GM19043 (cell line): ENCODE measurements around the gene PDE2A.

Source experiments
- ATAC-seq: cut with Tn5 transposase; IDR thresholded peaks from one replicate; pipeline ENCODE4 v1.9.1; 2021; ENCODE audit warnings: low read depth; ENCODE audit not compliant: unreplicated experiment

The PDE2A gene

DNA sequence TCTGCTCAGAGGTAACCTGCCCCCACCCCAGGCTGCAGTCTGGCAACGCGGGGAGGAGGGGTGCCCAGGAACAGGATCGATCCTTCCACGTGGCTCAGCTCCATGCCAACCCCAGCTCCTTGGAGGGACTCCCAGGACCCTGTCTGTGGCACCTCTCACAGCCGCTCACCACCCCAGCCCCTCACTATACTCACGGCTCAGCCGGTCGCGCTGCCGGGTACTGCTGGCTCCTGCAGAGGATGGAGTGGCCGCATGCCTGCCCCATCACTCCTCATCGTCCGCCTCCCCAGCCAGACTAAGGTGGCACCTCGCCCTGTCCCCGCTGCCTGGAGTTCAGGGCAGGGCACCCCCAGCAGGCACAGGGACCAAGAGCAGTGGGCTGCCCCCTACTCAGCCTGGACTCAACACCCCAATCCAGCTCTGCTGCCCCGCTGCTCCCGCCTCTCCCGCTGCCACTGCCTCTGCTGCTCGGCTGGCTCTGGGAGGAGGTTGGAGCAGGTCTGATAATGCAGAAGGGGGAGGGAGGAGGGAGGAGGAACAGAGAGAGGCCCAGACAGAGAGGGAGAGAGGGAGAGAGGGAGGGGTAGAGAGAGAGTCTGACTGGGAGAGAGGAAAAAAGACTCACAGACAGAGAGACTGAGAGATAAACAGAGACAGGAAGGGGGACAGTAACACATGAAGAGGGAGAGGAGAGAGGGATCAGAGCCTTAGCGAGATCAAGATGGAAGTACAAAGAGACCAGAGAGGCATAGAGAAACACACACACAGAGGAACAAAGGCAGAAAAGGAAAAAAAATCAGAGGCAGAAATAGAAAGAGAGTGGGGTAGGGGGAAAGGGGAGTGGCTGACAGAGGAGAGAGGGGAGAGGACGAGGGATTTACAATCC is at the start of gene PDE2A:
Gene PDE2A (minus strand): TSS at position 480 of the 886 bp plus-strand sequence. CDS start 215 bp downstream, at position 265.
- ATAC-seq, result no peak

DNA sequence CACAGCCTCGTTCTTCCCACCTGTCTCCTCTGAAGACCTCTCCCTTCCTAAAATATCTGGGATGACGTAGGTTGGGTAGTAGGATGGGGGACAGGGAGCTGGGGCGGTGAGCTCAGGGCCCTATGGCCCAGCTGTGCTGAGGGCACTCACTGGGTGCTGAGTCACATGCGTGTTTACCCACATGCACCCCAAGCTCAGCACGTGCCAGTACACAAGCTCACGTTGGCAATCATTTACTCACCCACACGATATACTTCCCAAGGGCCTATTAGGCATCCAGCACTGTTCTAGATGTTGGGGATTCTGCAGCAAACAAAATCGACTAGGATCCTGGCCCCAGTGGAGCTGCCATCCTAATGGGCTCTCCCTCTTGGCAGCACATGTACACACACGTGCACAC is 49.3 kb upstream of the PDE2A start:
- ATAC-seq, result no peak

DNA sequence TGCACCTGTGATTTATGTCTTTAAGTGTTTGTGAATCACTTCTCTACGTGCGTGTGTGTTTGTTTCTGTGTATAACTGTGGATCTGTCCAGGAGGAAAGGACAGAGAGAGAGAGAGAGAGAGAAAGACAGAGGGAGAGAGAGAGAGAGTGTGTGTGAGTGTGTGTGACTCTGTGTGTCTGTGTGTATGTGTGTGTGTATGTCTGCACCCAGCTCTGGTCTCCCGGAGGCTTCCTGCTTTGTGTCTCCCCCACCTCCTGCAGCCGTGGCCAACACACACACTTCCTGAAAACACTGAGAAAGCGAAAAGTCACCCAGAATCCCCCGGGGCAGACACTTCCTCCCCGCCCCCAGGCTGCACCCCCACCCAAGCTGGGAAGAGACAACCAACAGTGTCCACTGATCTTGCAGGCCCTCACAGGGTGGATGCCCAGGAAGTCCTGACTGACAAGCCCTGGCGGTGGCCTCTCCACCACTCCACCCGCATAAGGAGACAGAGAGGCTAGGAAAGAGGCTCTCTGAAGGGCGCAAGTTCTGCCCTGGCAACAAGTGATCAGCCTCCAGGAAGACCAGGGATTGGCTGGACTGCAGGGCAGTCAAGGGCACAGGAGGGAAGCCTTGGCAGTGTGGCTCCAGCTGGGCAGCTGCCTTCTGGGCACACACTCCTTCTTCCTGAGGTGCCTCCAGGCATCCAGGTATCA is 48.0 kb upstream of the PDE2A start:
- ATAC-seq, result peak; percentile 81

DNA sequence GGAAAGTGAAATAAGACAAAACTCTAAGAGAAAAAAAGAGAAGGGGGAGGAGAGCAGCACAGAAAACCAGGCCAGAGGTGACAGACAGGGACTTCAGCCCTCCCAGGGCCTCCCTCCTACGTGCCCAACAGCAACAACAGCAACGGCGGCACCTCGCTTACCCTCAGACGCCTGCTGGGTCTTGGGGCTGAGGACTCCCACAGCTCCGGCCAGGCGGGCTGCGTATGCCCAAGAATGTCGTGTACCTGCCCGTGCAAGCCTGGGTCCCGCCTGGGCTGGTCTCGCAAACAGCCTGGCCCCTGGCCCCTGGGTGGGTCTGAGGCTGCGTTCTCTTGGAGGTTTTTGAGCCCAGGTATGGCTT is 47.4 kb upstream of the PDE2A start:
- no peak for ATAC-seq

DNA sequence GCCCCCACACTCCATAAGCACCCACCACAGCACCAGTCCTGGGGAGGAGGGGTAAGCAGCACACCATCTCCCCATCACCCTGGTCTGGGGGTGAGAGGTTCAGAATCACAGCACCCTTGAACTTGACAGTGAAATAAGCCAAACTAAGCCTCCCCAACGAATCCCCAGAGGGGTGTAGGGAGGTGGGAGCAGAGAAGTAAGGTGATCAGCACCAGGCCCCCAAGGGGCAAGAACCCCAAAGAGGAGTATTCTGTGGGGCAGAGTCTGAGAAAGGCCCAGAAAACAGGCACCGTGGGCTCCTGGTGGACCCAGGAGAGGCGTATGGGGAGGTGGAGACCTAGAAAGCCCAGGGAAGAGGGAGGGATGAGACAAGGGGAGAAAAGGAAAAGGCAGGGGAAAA is 47.1 kb upstream of the PDE2A start:
- no peak for ATAC-seq

DNA sequence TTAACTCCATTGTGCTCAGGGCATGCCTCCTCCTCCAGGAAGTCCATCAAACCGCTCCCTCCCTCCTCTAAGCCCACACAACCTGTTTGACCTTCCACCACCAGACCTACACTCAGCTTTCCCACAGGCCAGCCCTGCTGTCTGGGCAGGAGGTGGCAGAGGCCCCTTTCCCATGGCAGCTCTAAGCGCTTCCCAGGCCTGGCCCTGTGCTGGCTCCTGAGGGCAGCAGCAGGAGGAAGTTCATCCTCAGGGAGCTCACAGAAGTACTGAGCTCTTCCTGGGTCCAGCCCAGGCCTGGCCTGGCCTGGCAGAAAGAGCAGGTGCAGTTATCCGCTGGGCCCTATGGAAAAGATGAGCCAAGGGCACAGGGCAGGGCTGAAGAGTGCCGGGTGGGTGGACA is 46.6 kb upstream of the PDE2A start:
- ATAC-seq, result no peak

DNA sequence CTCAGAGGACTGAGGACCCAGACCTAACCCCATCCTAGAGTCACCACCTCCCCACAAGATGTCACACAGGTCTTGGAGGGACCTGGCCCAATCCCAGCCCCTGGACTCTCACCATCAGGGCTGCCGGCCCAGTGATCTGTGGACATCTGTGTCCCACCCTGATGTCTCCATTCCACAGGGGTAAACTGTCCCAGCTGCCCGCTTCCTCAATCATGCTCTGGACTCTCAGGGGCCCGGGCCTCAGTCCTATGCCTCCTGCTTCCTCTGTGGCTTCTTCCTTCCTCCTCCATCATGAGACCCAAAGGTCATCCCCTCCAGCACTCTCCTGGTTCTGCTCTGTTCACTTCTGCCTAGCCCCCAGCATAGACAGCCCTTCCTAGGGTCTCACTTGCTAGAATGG is 45.8 kb upstream of the PDE2A start:
- ATAC-seq, result no peak

DNA sequence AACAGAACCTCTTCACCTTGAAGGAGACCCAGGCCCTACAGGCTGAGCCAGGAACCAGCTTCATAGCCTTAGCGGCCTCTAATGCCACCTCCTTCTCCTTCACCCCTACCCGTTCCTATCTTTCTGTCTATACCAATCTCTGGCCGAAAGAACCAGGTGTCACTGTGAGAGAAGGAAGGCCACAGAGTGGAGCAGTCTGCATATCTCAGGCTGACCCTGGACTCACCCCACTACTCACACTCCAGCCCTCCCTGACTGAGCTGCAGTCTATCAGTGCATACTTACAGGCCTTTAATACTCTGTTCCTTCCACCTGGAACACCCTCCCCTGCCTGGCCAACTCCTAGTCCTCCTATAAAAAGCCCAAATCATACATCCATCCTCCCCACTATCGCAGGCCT is 45.3 kb upstream of the PDE2A start:
- ATAC-seq, result no peak

DNA sequence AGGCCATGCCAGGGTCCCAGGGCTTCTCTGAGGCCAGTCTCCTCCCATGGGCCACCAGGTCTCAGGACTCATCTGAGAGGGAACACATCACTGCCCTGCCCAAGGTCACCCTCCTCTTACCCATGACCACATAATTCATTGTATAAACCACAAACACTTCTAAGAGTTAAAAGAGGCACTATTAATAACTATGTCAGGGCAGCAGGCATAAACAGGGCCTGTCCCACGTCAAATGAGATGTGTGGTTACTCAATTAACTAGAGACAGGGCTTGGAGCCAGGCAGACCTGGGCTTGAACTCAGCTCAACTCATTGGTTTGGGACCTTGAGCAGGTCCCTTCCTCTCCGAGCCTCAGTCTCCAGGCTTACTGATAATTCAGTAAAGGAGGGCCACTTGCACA is 44.9 kb upstream of the PDE2A start:
- ATAC-seq, result no peak

DNA sequence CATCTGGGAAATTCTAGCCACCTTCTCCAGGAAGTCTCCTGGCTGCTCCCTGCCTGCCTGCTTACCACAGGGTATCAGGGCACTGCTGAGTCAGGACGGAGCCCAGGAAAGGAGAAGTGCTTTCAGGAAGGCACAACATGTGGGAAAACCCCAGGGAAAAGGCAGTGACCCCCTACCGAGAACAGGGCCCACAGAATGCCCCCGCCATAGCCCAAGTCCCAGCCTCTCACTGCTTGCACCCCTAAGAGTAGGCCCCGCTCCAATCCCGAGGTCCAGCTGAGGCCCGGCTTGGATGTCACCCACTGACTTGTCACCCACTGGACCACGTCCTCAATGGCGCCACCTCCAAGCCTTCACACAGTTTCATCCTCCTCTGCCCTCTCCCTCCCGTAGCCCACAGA is 43.9 kb upstream of the PDE2A start:
- ATAC-seq, result no peak

DNA sequence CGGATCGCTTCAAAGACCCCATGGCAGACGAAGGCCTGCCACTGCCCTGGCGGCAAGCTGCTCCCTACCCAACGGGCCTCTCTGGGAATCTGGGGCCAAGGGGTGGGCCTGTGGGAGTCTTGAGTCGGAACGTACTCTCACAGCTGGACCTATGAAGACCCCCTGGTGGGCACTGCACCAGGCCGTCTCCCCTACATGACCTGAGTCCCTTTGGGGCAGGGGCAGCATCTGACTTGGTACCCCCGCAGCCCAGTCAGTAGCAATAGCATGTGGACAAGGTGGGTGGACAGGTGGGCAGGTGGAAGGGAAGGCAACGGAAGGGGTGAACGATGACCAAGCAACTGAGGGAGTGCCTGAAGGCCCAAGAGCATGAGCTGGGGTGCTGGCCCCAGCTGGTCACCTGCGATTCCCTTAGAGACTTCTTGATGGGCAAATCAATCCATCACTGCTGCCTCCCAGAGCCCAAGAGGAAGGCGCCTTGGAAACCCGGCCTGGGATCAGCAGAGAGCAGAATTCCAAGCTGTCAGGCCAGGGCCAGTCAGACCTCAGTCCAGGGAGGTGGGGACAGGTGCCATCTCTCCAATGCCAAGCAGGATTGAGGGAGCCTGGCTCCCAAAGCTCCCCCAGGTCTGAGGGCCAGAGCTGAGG is 42.7 kb upstream of the PDE2A start:
- ATAC-seq, result no peak

DNA sequence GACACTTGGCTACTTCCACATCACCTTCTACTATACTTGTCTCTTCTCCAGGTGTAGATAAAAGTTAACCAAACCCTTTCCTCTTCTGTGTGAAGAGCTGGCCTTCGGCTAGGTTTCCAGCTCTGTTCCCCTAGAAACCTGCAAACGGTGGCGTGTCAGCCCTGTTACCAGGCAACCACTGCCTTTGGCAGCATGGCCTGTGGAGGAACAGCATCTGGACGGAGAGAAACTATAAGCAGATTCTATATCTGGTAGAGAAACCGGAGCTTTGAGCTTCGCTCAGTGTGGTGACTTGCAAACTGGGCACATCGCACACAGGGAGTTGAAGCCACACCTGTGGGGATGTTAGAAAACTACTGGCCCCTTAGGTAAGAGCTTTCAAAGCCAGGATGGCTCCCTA is 42.1 kb upstream of the PDE2A start:
- no peak for ATAC-seq

DNA sequence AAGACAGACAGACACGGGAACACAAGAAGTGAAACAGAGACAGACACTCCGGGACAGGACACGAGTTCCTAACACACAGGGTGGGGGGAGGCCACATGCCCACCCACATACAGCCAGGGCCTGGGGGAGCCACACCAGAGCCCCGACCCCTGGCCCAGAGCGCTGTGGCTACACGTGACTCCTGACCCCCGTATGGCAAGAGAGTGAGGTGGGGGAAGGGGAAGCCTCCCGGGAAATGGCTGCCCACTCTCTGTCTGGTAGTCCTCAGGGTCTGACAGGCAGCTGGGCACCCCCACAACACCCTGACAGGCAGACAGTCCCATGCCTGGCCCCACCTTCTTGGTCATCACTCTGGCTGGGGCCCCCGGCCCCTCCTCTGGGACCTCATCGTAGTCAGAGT is 38.6 kb upstream of the PDE2A start:
- no peak for ATAC-seq

DNA sequence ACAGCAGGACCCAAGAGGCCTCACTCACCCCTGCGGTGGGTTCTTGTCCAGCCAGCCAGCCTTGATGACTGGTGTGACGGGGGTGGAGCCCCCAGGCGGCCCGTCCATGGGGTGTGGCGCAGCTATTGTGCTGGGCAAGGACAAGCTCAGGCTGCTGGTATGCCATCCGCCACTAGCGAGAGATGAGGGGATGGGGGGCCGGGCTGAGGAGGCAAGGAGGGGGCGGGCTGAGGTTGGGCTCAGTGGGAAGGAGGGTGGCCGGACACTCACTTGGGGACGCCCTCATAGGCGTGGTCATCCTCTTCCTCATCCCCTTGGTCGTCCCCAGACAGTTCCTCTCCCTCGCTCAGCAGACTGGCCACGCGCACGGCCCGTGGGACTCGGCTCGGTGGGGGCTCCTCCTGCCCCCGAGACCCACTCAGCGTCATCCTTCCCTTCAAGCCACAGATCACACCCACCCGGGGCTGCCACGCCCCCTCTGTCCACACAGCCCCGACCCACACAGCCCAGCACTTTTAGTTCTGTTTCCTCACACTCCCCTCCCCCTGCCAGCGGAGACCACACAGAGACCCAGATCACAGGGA is 38.0 kb upstream of the PDE2A start:
- no peak for ATAC-seq

DNA sequence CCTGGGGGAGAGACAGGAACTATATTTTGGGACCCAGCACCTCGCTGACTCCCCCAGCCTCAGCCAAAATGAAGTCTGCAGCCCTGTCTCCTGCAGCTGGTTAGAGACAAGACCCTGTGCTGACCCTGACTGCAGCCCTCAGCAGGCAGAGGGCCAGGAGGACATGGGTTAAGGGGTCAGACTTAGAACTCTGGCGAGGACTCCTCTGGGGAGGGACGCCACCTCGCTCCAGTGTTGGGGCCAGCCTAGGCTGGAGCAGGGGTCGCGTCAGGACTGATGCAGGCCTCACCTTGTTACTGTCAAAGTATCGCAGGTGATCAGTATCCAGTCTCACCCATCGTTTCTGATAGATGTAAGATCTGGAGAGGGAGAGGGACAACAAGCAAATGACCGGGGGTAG is 36.9 kb upstream of the PDE2A start:
- no peak for ATAC-seq

DNA sequence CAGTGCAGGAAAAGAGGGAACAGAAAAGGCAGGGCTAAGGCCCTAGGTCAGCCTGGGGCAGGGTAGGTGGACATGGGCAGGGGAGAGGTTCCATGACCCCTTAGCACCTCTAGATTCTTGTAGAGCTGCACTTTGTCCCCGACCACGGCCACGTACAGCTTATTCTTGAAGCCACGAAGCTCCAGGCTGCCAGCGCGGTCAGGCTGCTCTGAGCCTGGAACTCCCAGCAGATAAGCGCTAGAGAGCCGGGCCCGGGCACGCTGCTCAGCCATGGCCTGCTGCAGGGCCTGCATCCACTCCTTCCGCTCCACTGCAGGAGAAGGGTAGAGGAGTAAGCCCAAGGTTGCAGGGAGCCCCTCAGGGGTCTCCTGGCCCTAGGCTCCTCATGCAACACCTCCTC is 36.1 kb upstream of the PDE2A start:
- ATAC-seq, result no peak

DNA sequence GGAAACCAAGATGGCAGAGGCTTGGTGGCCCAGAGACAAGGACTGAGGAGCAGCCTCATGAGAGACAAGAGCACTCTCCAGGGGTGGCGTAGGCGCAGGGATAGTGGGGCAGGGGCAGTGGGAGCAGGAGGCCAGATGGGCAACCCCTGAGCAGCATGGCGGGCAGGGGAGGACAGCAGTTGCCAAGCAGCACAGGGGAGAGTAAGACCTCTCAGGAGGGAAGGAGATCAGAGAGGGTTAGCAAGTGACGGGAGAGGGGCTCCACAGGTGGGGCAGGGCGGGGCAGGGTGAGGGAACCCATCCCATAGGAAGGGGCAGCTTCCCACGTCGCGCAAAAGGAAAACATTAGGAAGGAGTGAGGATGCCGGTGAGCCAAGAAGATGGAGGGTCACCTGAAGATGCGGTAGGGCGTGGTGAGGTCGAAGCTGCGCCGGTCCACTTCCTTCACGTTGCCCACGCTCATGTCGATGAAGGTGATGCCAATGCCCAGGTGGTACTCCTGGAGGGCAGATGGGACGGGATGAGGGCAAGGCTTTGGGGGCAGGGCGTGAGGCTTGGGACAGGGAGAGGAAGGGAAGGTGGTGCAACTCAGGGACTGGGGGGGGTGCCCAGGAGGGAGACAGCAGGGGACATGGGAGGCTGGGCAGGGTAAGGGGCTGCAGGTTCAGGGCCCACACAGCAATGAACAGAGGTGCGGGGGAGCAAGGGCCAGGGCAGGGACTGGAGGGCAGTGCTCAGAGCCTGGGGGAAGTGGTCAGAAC is 35.4 kb upstream of the PDE2A start:
- ATAC-seq, result no peak

DNA sequence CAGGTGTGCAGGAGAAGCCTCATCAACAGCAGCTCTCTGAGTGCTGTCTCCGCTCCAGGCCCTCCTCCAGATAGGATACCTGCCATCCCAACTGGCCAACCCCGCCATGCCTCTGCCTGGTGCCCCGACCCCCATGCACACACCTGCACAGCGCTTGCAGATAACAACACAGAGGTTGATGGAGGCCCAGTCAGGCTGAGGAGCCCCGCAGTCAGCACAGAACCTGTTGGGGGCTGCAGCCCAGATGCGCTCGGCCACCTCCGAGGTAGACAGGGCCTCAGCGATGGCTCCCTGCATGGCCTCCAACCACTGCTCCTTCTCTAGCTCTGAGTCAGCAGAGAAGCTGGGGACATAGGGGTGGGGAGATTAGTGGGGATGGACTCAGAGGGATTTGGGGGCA is 32.8 kb upstream of the PDE2A start:
- ATAC-seq, result no peak

DNA sequence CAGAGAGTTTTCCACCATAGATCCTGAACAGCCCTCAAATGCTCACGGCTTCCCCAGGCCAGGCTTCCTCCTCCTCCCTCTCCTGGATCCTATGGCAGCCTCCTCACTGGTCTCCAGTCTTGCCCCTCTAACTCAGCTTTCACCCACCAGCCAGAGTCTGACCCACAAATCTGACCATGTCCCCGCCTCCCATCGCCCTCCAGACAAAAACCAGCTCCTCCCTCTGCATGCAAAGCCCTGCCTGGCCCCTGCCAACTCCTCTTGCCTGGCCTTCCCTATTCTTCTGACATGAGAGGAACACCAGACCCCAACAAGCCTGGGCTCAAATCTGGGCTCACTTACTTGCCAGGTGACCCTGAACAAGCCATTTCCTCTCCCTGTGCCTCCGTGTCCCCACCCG is 32.4 kb upstream of the PDE2A start:
- no peak for ATAC-seq
